Endodermal cell (in vitro differentiated cells): ENCODE measurements around the gene FOXD4. TPM values are rescaled to one million over a fixed set of nuclear protein-coding genes. Genes with fewer than 3 reads are reported as not detected.
"Not testable (repeated sequence)": the region's sequence is repeated elsewhere in the genome, so short reads cannot be mapped to it uniquely, and the experiment has no call there.

ENCODE experiments used
- DNase-seq: peaks from one replicate; pipeline ENCODE4 v3.0.0-alpha.2; 2017
- H3K27ac ChIP-seq: 2 replicates; pipeline ENCODE4 v1.5.1; 2013; ENCODE audit warnings: mild to moderate bottlenecking, low read depth, low read length, moderate library complexity
- H3K27me3 ChIP-seq: 2 replicates; pipeline ENCODE4 v1.6.1; 2013; ENCODE audit warnings: mild to moderate bottlenecking, low read length, moderate library complexity; ENCODE audit not compliant: insufficient read depth, control insufficient read depth, poor library complexity, severe bottlenecking
- H3K36me3 ChIP-seq: 2 replicates; pipeline ENCODE4 v1.7.0; 2013; ENCODE audit warnings: mild to moderate bottlenecking, low read length, moderate library complexity; ENCODE audit not compliant: control insufficient read depth, insufficient read depth
- H3K4me1 ChIP-seq: one replicate; pipeline ENCODE4 v1.7.0; 2013; ENCODE audit warnings: low read length; ENCODE audit not compliant: control insufficient read depth, insufficient read depth
- H3K4me3 ChIP-seq: 2 replicates; pipeline ENCODE4 v1.5.1; 2013; ENCODE audit warnings: mild to moderate bottlenecking, low read length, moderate library complexity
- H3K9ac ChIP-seq: 2 replicates; pipeline ENCODE4 v1.6.1; 2013; ENCODE audit warnings: mild to moderate bottlenecking, low read length, moderate library complexity; ENCODE audit not compliant: poor library complexity, severe bottlenecking; ENCODE audit errors: extremely low read depth
- H3K9me3 ChIP-seq: 2 replicates; pipeline ENCODE4 v1.6.1; 2013; ENCODE audit warnings: mild to moderate bottlenecking, low read length, moderate library complexity; ENCODE audit not compliant: control insufficient read depth
- H3K27ac Mint-ChIP-seq: 2 replicates; pipeline ENCODE4 v1.8.0; 2020; ENCODE audit warnings: mixed read lengths
- H3K27me3 Mint-ChIP-seq: 2 replicates; pipeline ENCODE4 v1.8.0; 2021; ENCODE audit warnings: mild to moderate bottlenecking, mixed read lengths; ENCODE audit not compliant: insufficient read depth
- H3K36me3 Mint-ChIP-seq: 2 replicates; pipeline ENCODE4 v1.8.0; 2020; ENCODE audit warnings: low read depth, mixed read lengths
- H3K4me1 Mint-ChIP-seq: 2 replicates; pipeline ENCODE4 v1.8.0; 2020; ENCODE audit warnings: mixed read lengths
- H3K4me3 Mint-ChIP-seq: 2 replicates; pipeline ENCODE4 v1.8.0; 2020; ENCODE audit warnings: mild to moderate bottlenecking, moderate library complexity, mixed read lengths
- H3K9me3 Mint-ChIP-seq: 2 replicates; pipeline ENCODE4 v1.8.0; 2020; ENCODE audit warnings: mild to moderate bottlenecking, mixed read lengths
- WGBS, 2 experiments: methylation state at CpG; one replicate each; pipeline versions ENCODE4 v1.1.5 to v1.1.7; 2013; ENCODE audit warnings: missing lambda C conversion rate in 2 of 2, mixed read lengths in 1 of 2; ENCODE audit not compliant: insufficient coverage in 1 of 2, insufficient read length in 1 of 2; 5-methylcytosine and 5-hydroxymethylcytosine counted together
- total RNA-seq, 2 donors: library from RNA; stranded (reverse); fragmentation: NEBNext Ultra II Directional in 1 of 2; extraction: Animal tissue kit (Norgen Biotek cat#: 25700) in 1 of 2; gene quantifications; 2 replicates in 1 of 2; 3 replicates in 1 of 2; pipeline ENCODE4 v1.2.1, GENCODE V29; 2021

The FOXD4 gene
- total RNA-seq, 2 donors from 2014 or later: 0.26 TPM; not detected in 1

- H3K27me3 Mint-ChIP-seq: peaks cover 80% of the 10 kb centered on the region
- peaks cover 91% of the 10 kb centered on the region for H3K27me3 ChIP-seq
- 6 to 22% methylated on average over 7 to 17 of the region's 22 CpGs for WGBS, 2 experiments
- not testable (repeated sequence) for H3K4me3 ChIP-seq, H3K36me3 Mint-ChIP-seq, H3K4me3 Mint-ChIP-seq, H3K27ac ChIP-seq, H3K4me1 Mint-ChIP-seq, H3K9me3 Mint-ChIP-seq, H3K36me3 ChIP-seq, H3K9ac ChIP-seq, H3K4me1 ChIP-seq, H3K27ac Mint-ChIP-seq, H3K9me3 ChIP-seq
- DNase-seq: peak; percentile 53
These were observed 9.3 kb downstream of the FOXD4 start for GRCh38 chr9:108742-109495.

GRCh38 chr9:105991-106390 is 12.2 kb downstream of the FOXD4 start:
- H3K36me3 Mint-ChIP-seq, H3K4me1 ChIP-seq, H3K27ac ChIP-seq, H3K4me3 Mint-ChIP-seq, H3K4me3 ChIP-seq, H3K4me1 Mint-ChIP-seq, H3K27ac Mint-ChIP-seq, H3K9me3 Mint-ChIP-seq, DNase-seq, H3K9me3 ChIP-seq, H3K36me3 ChIP-seq, H3K9ac ChIP-seq: not testable (repeated sequence)
- peaks cover 68% of the 10 kb centered on the region for H3K27me3 ChIP-seq
- WGBS, 2 experiments: 85 to 86% methylated on average over 1 to 8 of the region's 8 CpGs
- H3K27me3 Mint-ChIP-seq: peaks cover 69% of the 10 kb centered on the region

GRCh38 chr9:100430-100829 is 17.8 kb downstream of the FOXD4 start:
- H3K4me1 ChIP-seq, H3K4me3 Mint-ChIP-seq, H3K9ac ChIP-seq, H3K27ac Mint-ChIP-seq, H3K4me1 Mint-ChIP-seq, H3K9me3 Mint-ChIP-seq, H3K4me3 ChIP-seq, DNase-seq, H3K27ac ChIP-seq, H3K36me3 Mint-ChIP-seq, H3K36me3 ChIP-seq, H3K9me3 ChIP-seq: not testable (repeated sequence)
- 86% methylated on average over 9 of the region's 9 CpGs; no CpG with 5 or more reads in 1 of the 2 experiments for WGBS, 2 experiments
- peaks cover 27% of the 10 kb centered on the region for H3K27me3 Mint-ChIP-seq
- peaks cover 16% of the 10 kb centered on the region for H3K27me3 ChIP-seq

GRCh38 chr9:99867-100266 is 18.4 kb downstream of the FOXD4 start:
- H3K27me3 ChIP-seq: peaks cover 15% of the 10 kb centered on the region
- H3K27ac Mint-ChIP-seq, H3K27ac ChIP-seq, H3K4me1 Mint-ChIP-seq, H3K36me3 Mint-ChIP-seq, H3K9me3 Mint-ChIP-seq, H3K36me3 ChIP-seq, H3K4me3 ChIP-seq, H3K4me3 Mint-ChIP-seq, H3K9ac ChIP-seq, H3K9me3 ChIP-seq, H3K4me1 ChIP-seq: not testable (repeated sequence)
- WGBS, 2 experiments: 90 to 91% methylated on average over 4 to 6 of the region's 6 CpGs
- DNase-seq: peak; percentile 36
- peaks cover 29% of the 10 kb centered on the region for H3K27me3 Mint-ChIP-seq

GRCh38 chr9:98775-99174 is 19.4 kb downstream of the FOXD4 start:
- H3K36me3 ChIP-seq, H3K9me3 ChIP-seq, H3K9me3 Mint-ChIP-seq, H3K9ac ChIP-seq, H3K4me3 Mint-ChIP-seq, H3K27me3 ChIP-seq, H3K27ac ChIP-seq, H3K4me3 ChIP-seq, H3K4me1 ChIP-seq, H3K4me1 Mint-ChIP-seq, DNase-seq, H3K27ac Mint-ChIP-seq, H3K36me3 Mint-ChIP-seq: not testable (repeated sequence)
- WGBS, 2 experiments: 74% methylated on average over 1 of the region's 3 CpGs; no CpG with 5 or more reads in 1 of the 2 experiments
- H3K27me3 Mint-ChIP-seq: peaks cover 20% of the 10 kb centered on the region

GRCh38 chr9:94992-95391 is 23.2 kb downstream of the FOXD4 start:
- H3K36me3 ChIP-seq, H3K4me3 Mint-ChIP-seq, H3K27me3 Mint-ChIP-seq, H3K4me1 ChIP-seq, H3K4me1 Mint-ChIP-seq, H3K27ac Mint-ChIP-seq, H3K27me3 ChIP-seq, DNase-seq, H3K4me3 ChIP-seq, H3K9me3 ChIP-seq, H3K9me3 Mint-ChIP-seq, H3K27ac ChIP-seq, H3K36me3 Mint-ChIP-seq, H3K9ac ChIP-seq: not testable (repeated sequence)
- 95% methylated on average over 1 of the region's 4 CpGs; no CpG with 5 or more reads in 1 of the 2 experiments for WGBS, 2 experiments

- H3K9me3 Mint-ChIP-seq, H3K27me3 Mint-ChIP-seq, H3K9ac ChIP-seq, H3K36me3 Mint-ChIP-seq, H3K4me1 ChIP-seq, H3K27ac ChIP-seq, H3K36me3 ChIP-seq, H3K27ac Mint-ChIP-seq, DNase-seq, H3K9me3 ChIP-seq, H3K4me3 ChIP-seq, H3K4me3 Mint-ChIP-seq, H3K4me1 Mint-ChIP-seq, H3K27me3 ChIP-seq: not testable (repeated sequence)
- no CpG with 5 or more reads among the region's 5 CpGs for WGBS, 2 experiments
These were observed 23.9 kb downstream of the FOXD4 start for GRCh38 chr9:94323-94722.
